ENCODE data around the gene TYMP. TPM values are rescaled to one million over a fixed set of nuclear protein-coding genes. Genes with fewer than 3 reads are reported as not detected.

The TYMP gene
- total RNA-seq, 1 experiment from 2014 or later: 12.3 TPM

- no peak overlapping the region for H3K9ac ChIP-seq (ENCODE audit: low read length)
- H3K36me3 ChIP-seq (ENCODE audit: low read depth, low read length): no peaks in the 10 kb centered on the region
- TF ChIP-seq EZH2phosphoT487 (IDR thresholded peaks at IDR 0.05; ENCODE audit: borderline replicate concordance, low read length): no peak
- TF ChIP-seq, protein P1, sequence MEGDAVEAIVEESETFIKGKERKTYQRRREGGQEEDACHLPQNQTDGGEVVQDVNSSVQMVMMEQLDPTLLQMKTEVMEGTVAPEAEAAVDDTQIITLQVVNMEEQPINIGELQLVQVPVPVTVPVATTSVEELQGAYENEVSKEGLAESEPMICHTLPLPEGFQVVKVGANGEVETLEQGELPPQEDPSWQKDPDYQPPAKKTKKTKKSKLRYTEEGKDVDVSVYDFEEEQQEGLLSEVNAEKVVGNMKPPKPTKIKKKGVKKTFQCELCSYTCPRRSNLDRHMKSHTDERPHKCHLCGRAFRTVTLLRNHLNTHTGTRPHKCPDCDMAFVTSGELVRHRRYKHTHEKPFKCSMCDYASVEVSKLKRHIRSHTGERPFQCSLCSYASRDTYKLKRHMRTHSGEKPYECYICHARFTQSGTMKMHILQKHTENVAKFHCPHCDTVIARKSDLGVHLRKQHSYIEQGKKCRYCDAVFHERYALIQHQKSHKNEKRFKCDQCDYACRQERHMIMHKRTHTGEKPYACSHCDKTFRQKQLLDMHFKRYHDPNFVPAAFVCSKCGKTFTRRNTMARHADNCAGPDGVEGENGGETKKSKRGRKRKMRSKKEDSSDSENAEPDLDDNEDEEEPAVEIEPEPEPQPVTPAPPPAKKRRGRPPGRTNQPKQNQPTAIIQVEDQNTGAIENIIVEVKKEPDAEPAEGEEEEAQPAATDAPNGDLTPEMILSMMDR (conservative IDR thresholded peaks at IDR 0.05; ENCODE audit: low read depth, low read length): no peak
- TF ChIP-seq EZH2 (IDR thresholded peaks at IDR 0.05; ENCODE audit: low read length, unreplicated experiment): no peak
- ChIA-PET CTCF (no interaction called here), POLR2A (ENCODE audit: unreplicated experiment) (no interaction called here)
- no peak overlapping the region for H3K27ac ChIP-seq (ENCODE audit: low read length)
- no peak overlapping the region for H3K4me3 ChIP-seq (ENCODE audit: low read length)
- no TSS peak for BruUV-seq (replicated peaks)
- no peaks in the 10 kb centered on the region for H3K9me2 ChIP-seq (replicated peaks; ENCODE audit: low read length)
- H2AFZ ChIP-seq (ENCODE audit: low read length): no peak overlapping the region
- no peaks in the 10 kb centered on the region for H3K27me3 ChIP-seq (ENCODE audit: low read length)
- H3K4me1 ChIP-seq (ENCODE audit: insufficient read depth, low read length): peaks cover 5% of the 10 kb centered on the region
- no peaks in the 10 kb centered on the region for H3K9me3 ChIP-seq (ENCODE audit: low read length)
- no peaks in the 10 kb centered on the region for H4K20me1 ChIP-seq (ENCODE audit: low read length)
- H3K4me2 ChIP-seq (ENCODE audit: low read length): no peak overlapping the region
- DNase-seq: no peak
- no peak for ATAC-seq
- intact Hi-C loops (cut with micrococcal nuclease): loop anchor here (1.0 kb wide), 1 partner anchor 43 kb away; no protein-coding TSS in a partner anchor
- peaks cover 11% of the 10 kb centered on the region for H3K79me2 ChIP-seq (ENCODE audit: low read length)
- no peaks in the 10 kb centered on the region for H3F3A ChIP-seq (ENCODE audit: low read length, unreplicated experiment)
Observed at GRCh38 chr22:50576806-50577696, 47.2 kb upstream of the TYMP start.

DNA sequence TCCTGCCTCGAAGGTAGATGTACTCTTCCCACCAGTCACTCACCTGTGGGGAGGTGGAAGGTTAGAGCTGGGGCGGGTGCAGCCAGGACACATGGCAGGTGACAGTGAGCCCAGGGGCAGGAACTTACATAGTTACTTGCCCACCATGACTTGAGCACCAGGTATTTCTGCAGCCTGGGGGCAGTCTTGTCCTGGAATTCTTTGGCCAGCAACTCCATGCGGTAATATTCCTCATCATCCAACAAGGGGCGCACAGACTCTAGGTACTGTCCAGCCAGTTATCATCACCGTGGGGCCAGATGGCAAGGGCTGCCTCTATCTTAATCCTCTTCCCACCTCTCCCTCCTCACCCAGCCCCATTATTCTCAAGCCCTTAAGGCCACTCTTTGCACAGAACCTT lies 46.3 kb upstream of the TYMP start:
- intact Hi-C loops (cut with micrococcal nuclease): loop anchor here (1.0 kb wide), 1 partner anchor 44 kb away; no protein-coding TSS in a partner anchor
- no peaks in the 10 kb centered on the region for H3K27me3 ChIP-seq (ENCODE audit: low read length)
- CTCF ChIA-PET: no interaction called here
- POLR2A ChIA-PET (ENCODE audit: unreplicated experiment): no interaction called here
- BruUV-seq (replicated peaks): no TSS peak
- no peaks in the 10 kb centered on the region for H3K36me3 ChIP-seq (ENCODE audit: low read depth, low read length)
- ATAC-seq (peak; percentile 64), DNase-seq (peak; percentile 37)
- H3F3A ChIP-seq (ENCODE audit: low read length, unreplicated experiment): no peaks in the 10 kb centered on the region
- H3K79me2 ChIP-seq (ENCODE audit: low read length): peaks cover under 1% of the 10 kb centered on the region
- no peak overlapping the region for H3K9ac ChIP-seq (ENCODE audit: low read length)
- H3K4me1 ChIP-seq (ENCODE audit: insufficient read depth, low read length): no peaks in the 10 kb centered on the region
- H3K27ac ChIP-seq (ENCODE audit: low read length): no peak overlapping the region
- no peak overlapping the region for H3K4me3 ChIP-seq (ENCODE audit: low read length)
- H3K9me2 ChIP-seq (replicated peaks; ENCODE audit: low read length): no peaks in the 10 kb centered on the region
- TF ChIP-seq EZH2 (IDR thresholded peaks at IDR 0.05; ENCODE audit: low read length, unreplicated experiment): no peak
- TF ChIP-seq, protein P1 (conservative IDR thresholded peaks at IDR 0.05; ENCODE audit: low read depth, low read length): peak; percentile 52
- H2AFZ ChIP-seq (ENCODE audit: low read length): no peak overlapping the region
- no peaks in the 10 kb centered on the region for H4K20me1 ChIP-seq (ENCODE audit: low read length)
- no peaks in the 10 kb centered on the region for H3K9me3 ChIP-seq (ENCODE audit: low read length)
- H3K4me2 ChIP-seq (ENCODE audit: low read length): no peak overlapping the region

GRCh38 chr22:50575426-50575941 lies 45.7 kb upstream of the TYMP start:
- no peak for TF ChIP-seq EZH2 (IDR thresholded peaks at IDR 0.05; ENCODE audit: low read length, unreplicated experiment)
- TF ChIP-seq, protein P1 (conservative IDR thresholded peaks at IDR 0.05; ENCODE audit: low read depth, low read length): no peak
- TF ChIP-seq EZH2phosphoT487 (IDR thresholded peaks at IDR 0.05; ENCODE audit: borderline replicate concordance, low read length): no peak
- ChIA-PET CTCF (no interaction called here), POLR2A (ENCODE audit: unreplicated experiment) (no interaction called here)
- Histone ChIP-seq H3K4me1 (ENCODE audit: insufficient read depth, low read length) (no peaks in the 10 kb centered on the region), H3K4me2 (ENCODE audit: low read length) (no peak overlapping the region), H3K9me3 (ENCODE audit: low read length) (no peaks in the 10 kb centered on the region), H3K4me3 (ENCODE audit: low read length) (no peak overlapping the region), H3K27ac (ENCODE audit: low read length) (no peak overlapping the region), H2AFZ (ENCODE audit: low read length) (no peak overlapping the region), H3F3A (ENCODE audit: low read length, unreplicated experiment) (no peaks in the 10 kb centered on the region), H3K27me3 (ENCODE audit: low read length) (no peaks in the 10 kb centered on the region), H3K36me3 (ENCODE audit: low read depth, low read length) (no peaks in the 10 kb centered on the region), H3K9me2 (replicated peaks; ENCODE audit: low read length) (no peaks in the 10 kb centered on the region), H3K9ac (ENCODE audit: low read length) (no peak overlapping the region), H4K20me1 (ENCODE audit: low read length) (no peaks in the 10 kb centered on the region), H3K79me2 (ENCODE audit: low read length) (no peaks in the 10 kb centered on the region)
- intact Hi-C loops (cut with micrococcal nuclease): no loop called here
- BruUV-seq (replicated peaks): no TSS peak
- DNase-seq: no peak
- ATAC-seq: no peak
